ENCODE data around the gene RBBP8NL.

GRCh38 chr20:62376112-62377063 is 51.0 kb downstream of the RBBP8NL start:
- TF ChIP-seq TAF1 (conservative IDR thresholded peaks at IDR 0.05) (no peak), CTCF (IDR thresholded peaks at IDR 0.05; ENCODE audit: low read depth, low read length, missing input control) (peak; percentile 77), YY1 (IDR thresholded peaks at IDR 0.05) (no peak), RAD21 (IDR thresholded peaks at IDR 0.05) (peak; percentile 88 to 89), HNF4G (IDR thresholded peaks at IDR 0.05) (no peak), ATF3 (IDR thresholded peaks at IDR 0.05) (no peak), FOXA1 (IDR thresholded peaks at IDR 0.05) (no peak), RXRA (IDR thresholded peaks at IDR 0.05) (peak; percentile 30 to 45), GABPA (IDR thresholded peaks at IDR 0.05 in 1 of 2, conservative IDR thresholded peaks at IDR 0.05 in 1 of 2) (no peak), REST (IDR thresholded peaks at IDR 0.05) (no peak), SP1 (IDR thresholded peaks at IDR 0.05) (no peak), MAX (IDR thresholded peaks at IDR 0.05) (no peak)
